ENCODE data around the gene KCNS3.

Gene KCNS3

DNA sequence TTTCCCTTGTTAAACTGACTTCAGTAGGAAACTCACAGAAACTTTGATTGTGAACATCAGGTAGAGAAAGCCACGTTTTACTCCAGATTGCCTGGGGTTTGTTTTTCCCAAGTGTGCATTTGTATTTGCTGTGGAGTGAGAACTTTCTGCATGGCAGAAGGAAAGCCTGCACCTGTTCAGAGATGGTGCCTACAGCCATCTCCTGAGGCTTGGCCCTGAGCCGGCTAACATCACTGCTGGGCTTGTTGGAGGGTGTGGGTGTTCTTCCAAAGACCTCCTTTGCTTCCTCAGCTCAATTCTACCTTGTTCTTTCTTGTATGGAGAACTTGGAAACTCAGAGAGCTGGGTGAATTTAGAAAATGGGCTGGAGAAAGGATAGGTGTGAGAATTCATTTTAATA lies 16.1 kb downstream of the KCNS3 start:
- TF ChIP-seq, protein P1, sequence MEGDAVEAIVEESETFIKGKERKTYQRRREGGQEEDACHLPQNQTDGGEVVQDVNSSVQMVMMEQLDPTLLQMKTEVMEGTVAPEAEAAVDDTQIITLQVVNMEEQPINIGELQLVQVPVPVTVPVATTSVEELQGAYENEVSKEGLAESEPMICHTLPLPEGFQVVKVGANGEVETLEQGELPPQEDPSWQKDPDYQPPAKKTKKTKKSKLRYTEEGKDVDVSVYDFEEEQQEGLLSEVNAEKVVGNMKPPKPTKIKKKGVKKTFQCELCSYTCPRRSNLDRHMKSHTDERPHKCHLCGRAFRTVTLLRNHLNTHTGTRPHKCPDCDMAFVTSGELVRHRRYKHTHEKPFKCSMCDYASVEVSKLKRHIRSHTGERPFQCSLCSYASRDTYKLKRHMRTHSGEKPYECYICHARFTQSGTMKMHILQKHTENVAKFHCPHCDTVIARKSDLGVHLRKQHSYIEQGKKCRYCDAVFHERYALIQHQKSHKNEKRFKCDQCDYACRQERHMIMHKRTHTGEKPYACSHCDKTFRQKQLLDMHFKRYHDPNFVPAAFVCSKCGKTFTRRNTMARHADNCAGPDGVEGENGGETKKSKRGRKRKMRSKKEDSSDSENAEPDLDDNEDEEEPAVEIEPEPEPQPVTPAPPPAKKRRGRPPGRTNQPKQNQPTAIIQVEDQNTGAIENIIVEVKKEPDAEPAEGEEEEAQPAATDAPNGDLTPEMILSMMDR (IDR thresholded peaks at IDR 0.05; ENCODE audit: low read depth, low read length, missing control alignments) = no peak
- no peak overlapping the region for H3K4me3 ChIP-seq (ENCODE audit: low read depth, low read length)

DNA sequence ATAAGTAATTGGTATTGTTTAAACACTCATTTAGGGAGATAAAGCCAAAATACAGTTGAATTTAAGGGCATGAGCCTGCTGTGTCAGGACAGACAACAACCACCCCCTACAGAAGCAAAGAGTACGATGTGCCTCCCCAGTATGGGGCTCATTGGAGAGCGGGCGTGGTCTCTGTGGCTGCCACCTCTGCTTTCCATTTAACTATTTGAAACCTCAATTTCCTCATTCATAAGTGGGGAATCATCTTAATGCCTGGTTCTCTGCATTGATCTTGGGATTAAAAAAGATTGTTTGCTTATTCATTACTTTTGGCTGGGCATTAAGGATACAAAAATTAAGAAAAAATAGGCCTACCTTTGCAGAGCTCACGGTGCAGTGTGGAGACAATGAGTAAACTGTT lies 21.4 kb downstream of the KCNS3 start:
- H3K4me3 ChIP-seq (ENCODE audit: low read depth, low read length) = no peak overlapping the region
- TF ChIP-seq, protein P1 (IDR thresholded peaks at IDR 0.05; ENCODE audit: low read depth, low read length, missing control alignments) = no peak
- no peak for DNase-seq (ENCODE audit: low read depth)

More for the DNA sequence above, 16.1 kb downstream of the KCNS3 start:
- no peak for DNase-seq (ENCODE audit: low read depth)

DNA sequence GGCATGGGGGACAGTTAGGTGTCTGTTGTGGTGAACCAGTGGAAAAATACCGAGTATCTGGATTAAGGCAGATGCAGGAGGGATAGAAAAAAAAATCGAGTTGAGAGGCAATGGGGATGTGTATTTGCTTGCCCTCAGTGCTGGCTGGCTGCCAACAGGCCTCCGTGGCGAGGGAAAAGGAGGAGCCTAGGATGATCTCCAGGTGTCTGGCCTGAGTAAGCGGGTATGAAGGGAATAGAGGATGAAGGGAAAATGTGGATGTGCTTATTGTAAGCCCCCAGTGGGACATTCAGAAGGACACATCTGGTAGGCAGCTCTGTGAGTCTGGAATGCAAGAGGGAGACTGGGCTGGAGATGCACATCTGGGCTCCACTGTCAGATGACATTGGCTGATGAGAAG lies 22.8 kb downstream of the KCNS3 start:
- no peak for DNase-seq (ENCODE audit: low read depth)
- no peak overlapping the region for H3K4me3 ChIP-seq (ENCODE audit: low read depth, low read length)
- TF ChIP-seq, protein P1 (IDR thresholded peaks at IDR 0.05; ENCODE audit: low read depth, low read length, missing control alignments) = no peak

DNA sequence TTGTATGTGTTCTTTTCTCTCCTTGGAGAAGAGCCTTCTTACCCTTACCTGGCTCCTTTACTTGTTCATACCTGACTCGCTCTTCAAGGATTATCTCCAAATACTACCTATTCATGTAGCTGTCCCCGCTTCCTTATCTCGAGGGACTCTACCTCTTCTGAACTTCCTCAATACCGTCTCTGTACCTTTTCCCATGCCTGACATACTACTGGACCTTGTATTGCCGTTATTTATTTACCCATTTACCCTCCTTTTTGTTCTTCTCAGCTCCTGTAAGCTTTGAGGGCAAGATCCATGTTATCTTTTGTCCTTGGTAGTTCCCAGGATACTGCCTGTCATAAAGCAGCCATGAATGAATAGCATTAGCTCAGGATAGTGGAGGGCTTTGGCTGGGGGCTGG lies 32.5 kb downstream of the KCNS3 start:
- no peak overlapping the region for H3K4me3 ChIP-seq (ENCODE audit: low read depth, low read length)
- TF ChIP-seq, protein P1 (IDR thresholded peaks at IDR 0.05; ENCODE audit: low read depth, low read length, missing control alignments) = no peak

DNA sequence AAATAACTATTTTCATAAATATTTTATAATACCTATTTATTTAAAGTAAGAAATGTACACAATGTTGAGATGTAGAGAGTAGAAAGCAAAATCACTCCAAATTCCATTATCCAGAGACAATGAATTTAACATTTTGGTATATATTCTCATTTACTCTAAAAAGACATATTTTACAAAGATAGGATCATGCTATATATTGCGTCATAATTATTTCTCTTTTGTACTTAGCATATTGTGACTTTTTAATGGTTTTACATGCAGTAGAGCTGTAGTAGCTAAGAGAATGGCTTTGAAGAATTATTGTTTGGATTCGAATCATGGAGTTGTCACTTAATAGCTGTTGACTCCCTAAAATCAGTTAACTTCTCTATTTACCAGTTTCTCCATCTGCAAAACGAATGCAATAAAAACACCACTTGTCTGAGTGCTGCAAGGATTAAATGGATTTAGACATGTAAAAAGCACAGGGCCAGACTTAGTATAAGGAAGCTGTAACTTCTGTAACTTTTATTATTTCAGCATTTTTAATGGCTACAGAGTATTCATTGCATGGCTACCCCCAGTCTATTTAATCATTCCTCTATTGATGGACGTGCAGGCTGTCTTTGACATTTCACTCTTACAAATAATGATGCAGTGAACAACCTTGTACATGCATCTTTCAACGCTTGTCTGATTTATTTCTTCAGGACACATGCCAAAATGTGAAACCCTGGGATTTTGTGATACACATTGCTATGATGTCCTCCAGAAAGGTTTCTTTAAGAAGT lies 33.2 kb downstream of the KCNS3 start:
- TF ChIP-seq, protein P1 (IDR thresholded peaks at IDR 0.05; ENCODE audit: low read depth, low read length, missing control alignments) = no peak
- no peak overlapping the region for H3K4me3 ChIP-seq (ENCODE audit: low read depth, low read length)
- no peak for DNase-seq (ENCODE audit: low read depth)

More for the DNA sequence above, 32.5 kb downstream of the KCNS3 start:
- no peak for DNase-seq (ENCODE audit: low read depth)

DNA sequence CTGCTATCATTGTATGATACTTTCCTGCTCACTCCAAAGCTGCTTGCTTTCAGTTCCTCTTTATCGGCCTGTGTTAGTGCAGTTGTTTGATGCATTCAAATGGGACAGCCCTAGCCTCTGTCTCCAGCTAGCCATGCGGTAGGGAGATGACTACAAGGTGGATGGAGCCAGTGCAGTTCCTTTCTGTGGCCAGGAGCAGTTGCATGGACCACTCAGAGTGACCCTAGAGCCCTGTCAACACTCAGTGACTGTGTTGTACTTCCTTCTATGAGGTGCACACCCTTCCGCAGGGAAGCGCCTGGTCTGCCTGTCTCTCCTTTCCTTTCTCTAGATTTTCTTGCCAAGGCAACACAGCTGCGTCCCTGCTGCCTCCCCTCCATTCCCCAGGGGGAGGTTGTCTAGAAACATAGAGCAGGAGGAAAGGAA lies 33.8 kb downstream of the KCNS3 start:
- TF ChIP-seq, protein P1 (IDR thresholded peaks at IDR 0.05; ENCODE audit: low read depth, low read length, missing control alignments) = no peak
- DNase-seq (ENCODE audit: low read depth) = peak; percentile 7
- H3K4me3 ChIP-seq (ENCODE audit: low read depth, low read length) = no peak overlapping the region

DNA sequence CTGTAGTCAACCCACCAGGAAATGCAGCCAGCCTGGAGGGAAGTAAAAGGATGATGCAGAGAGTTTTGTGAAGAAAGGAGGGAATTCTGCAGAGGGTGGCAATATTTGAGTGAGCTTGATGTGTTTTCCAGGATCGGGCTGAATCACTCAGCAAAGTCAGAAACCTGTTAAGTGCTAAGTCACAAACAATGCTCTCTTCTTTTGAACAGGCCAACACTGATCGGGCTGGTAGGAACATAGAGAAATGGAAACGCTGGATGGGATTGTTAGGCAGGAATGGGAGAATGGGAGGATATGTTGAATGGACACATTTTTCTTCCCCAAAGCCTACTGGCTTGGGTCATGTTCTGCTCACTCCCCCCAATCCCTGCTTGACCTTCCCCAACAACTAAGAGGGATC lies 36.6 kb downstream of the KCNS3 start:
- no peak for DNase-seq (ENCODE audit: low read depth)
- no peak overlapping the region for H3K4me3 ChIP-seq (ENCODE audit: low read depth, low read length)
- TF ChIP-seq, protein P1 (IDR thresholded peaks at IDR 0.05; ENCODE audit: low read depth, low read length, missing control alignments) = no peak
